ENCODE measurements around the gene MRPL24. TPM values are rescaled to one million over a fixed set of nuclear protein-coding genes. Genes with fewer than 3 reads are reported as not detected.

Gene MRPL24
- total and polyA plus RNA-seq, 2 of the 13 experiments (the other 11 are each of a cell fraction or from before 2014, with no cell fraction given): 38.1 to 42.9 TPM

DNA sequence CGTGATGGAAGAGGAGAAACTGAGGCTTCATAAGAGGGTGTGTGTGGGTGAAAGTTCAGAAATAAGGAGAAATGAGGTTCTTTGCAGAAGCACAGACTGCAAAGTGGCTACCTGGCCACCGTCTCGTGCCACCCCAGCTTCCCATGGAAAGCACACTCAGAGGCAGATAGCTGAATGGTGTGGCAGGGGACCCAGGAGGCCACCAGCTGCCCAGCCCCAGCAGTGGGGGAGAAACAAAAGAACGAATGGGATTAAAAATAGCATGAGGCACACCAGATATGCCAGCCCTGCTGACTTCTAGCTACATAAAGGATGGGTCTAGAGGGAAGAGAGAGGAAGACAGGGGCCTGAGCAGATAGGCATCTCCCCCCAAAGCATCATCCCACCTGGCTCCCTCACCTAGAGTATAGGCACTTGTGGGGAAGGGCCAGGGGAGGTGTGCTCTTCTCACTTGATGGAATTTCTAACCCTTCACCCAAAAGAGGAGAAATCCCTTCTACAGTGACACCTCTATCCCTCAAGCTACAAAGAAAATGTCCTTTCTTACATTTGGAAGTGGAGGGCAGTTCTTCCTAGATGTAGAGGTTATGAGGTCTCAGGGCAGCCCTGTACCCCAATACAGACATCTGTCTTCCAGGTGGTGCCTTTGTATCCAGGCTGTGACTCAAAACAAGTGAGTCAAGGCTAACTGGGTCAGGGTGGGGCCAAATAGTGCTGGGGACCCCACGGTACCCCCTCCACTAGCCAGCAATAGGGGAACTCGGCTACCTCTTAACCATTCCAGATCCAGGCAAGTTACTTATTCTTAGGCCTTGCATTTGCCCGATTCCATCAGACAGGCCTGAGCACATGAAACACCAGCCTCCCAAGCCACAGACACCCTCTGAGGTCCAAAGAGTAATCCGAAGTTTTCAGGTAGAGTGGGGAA is 7.1 kb upstream of the MRPL24 start (continued):
- TF ChIP-seq, protein P1, sequence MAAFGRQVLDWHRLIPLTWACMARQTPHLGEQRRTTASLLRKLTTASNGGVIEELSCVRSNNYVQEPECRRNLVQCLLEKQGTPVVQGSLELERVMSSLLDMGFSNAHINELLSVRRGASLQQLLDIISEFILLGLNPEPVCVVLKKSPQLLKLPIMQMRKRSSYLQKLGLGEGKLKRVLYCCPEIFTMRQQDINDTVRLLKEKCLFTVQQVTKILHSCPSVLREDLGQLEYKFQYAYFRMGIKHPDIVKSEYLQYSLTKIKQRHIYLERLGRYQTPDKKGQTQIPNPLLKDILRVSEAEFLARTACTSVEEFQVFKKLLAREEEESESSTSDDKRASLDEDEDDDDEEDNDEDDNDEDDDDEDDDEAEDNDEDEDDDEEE (CRISPR knock-in tag; IDR thresholded peaks at IDR 0.05): no peak
- no peak for TF ChIP-seq HNRNPUL1 (IDR thresholded peaks at IDR 0.05; ENCODE audit: low read depth, low read length)
- peak; percentile 37; the same call in 1 of the 2 replicates for TF ChIP-seq AKAP8 (CRISPR knock-in tag; IDR thresholded peaks at IDR 0.05)
- TF ChIP-seq KLF15 (CRISPR knock-in tag; IDR thresholded peaks at IDR 0.05; ENCODE audit: borderline replicate concordance): no peak
- 0 out of 2 replicates have a peak, but pooled peaks have one; percentile 28 for TF ChIP-seq ARID2 (CRISPR knock-in tag; IDR thresholded peaks at IDR 0.05; ENCODE audit: borderline replicate concordance)
- TF ChIP-seq SAFB2 (CRISPR knock-in tag; IDR thresholded peaks at IDR 0.05; ENCODE audit: borderline replicate concordance, low read depth): 0 out of 2 replicates have a peak, but pooled peaks have one; percentile 26

DNA sequence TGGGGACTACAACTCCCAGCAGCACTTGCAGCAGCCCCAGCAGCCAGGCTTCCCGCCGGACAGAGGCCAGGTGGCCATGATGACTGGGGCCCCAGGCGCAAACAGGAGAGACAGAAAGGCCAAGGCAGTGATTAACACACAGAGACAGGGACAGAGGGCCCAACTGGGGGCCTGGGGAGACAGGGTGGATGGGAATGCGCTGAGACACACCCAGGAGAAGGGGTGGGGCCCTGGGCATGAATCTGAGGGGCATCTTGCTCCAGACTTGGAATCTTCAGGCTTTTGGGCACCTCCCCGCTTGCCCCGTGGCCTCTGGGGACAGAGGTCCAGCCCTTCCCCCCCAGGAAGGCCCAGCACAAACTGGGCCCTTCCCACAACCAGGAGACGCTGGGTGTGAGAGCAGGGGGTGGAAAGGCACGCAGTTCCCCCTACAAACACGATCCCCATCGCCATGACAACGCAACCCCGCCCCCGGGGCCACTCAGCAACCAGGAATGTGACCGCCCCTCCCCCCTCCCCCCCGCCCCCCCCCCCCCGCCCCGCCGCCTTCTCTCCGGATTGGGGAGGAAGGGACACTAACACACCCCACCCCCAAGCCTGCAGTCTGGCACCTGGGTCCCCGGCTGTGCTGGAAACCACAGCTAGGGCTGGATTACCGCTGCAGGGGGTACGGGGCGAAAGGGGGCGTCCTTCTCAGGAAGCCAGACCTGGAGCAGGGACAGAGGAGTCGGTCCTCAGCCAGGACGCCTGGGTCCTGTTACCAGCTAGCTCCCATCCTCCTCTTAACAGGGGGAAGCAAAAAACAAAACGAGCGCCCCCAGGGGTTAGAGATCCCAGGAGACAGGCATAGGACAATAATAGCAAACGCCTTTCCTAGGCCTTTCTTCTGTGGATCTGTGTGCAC is 6.1 kb upstream of the MRPL24 start:
- no TSS peak for BruUV-seq (replicated peaks)
- peak overlapping the region; percentile 100 for H3K4me2 ChIP-seq (ENCODE audit: low read depth, low read length)
- peak overlapping the region; percentile 100 for H3K9ac ChIP-seq (ENCODE audit: insufficient read depth, low read depth, low read length)
- no peaks in the 10 kb centered on the region; a peak in 1 of 5 replicates for H3K27me3 ChIP-seq (ENCODE audit: control insufficient read depth in 1 of 2, insufficient read depth in 2 of 2, low read length in 2 of 2)
- in situ Hi-C loops (cut with HindIII; ENCODE audit: extremely low pct_ligation_motif_present, low pct_unique_long_range_greater_than_20kb): no loop called here
- CTCF ChIA-PET (ENCODE audit: low intra/inter-chr PET ratio, low total read pairs): no interaction called here
- intact Hi-C loops (cut with micrococcal nuclease; ENCODE audit: unreplicated experiment): no loop called here
- H3K27ac ChIP-seq (ENCODE audit: extremely low read length, insufficient read depth, low read length): peak overlapping the region; percentile 100
- POLR2A ChIA-PET: interaction anchor here (0.9 to 3.3 kb wide), 7 partner anchors 18 to 290 kb away, joined by 3 to 27 read pairs (median 3); partner anchors contain the start of genes ISG20L2, METTL25B and PRCC
- peaks cover 13% of the 10 kb centered on the region for H4K20me1 ChIP-seq (ENCODE audit: insufficient read depth, low read length)
- H3K79me2 ChIP-seq (ENCODE audit: insufficient read depth, low read length): peaks cover 66% of the 10 kb centered on the region
- DNase-seq (ENCODE audit: low spot score) (peak; percentile 90), FAIRE-seq (peak; percentile 71), ATAC-seq (peak; percentile 72)
- 5% methylated on average over 8 of the region's 29 CpGs for WGBS (ENCODE audit: low lambda C conversion rate)
- peak overlapping the region; percentile 87 to 90 (median 88) for H3K4me3 ChIP-seq (replicated peaks in 1 of 3; ENCODE audit: insufficient read depth in 1 of 3, low read depth in 2 of 3, low read length in 3 of 3)
- peaks cover 10 to 35% of the 10 kb centered on the region in 2 experiments; a peak in 4 of 5 replicates for H3K36me3 ChIP-seq (replicated peaks in 1 of 2; ENCODE audit: control insufficient read depth in 1 of 2, insufficient read depth in 2 of 2, low read length in 2 of 2)
- no peak overlapping the region for H2AFZ ChIP-seq (ENCODE audit: low read length)
- H3K4me1 ChIP-seq (ENCODE audit: insufficient read depth, low read length): peaks cover 43% of the 10 kb centered on the region
- H3K9me3 ChIP-seq (ENCODE audit: low read length): no peaks in the 10 kb centered on the region
- TF ChIP-seq RARG (CRISPR knock-in tag; IDR thresholded peaks at IDR 0.05; ENCODE audit: low read depth): no peak
- no peak for TF ChIP-seq SNAPC2 (CRISPR knock-in tag; IDR thresholded peaks at IDR 0.05)
- no peak for TF ChIP-seq ZNF891 (CRISPR knock-in tag; IDR thresholded peaks at IDR 0.05)
- TF ChIP-seq, protein P2, sequence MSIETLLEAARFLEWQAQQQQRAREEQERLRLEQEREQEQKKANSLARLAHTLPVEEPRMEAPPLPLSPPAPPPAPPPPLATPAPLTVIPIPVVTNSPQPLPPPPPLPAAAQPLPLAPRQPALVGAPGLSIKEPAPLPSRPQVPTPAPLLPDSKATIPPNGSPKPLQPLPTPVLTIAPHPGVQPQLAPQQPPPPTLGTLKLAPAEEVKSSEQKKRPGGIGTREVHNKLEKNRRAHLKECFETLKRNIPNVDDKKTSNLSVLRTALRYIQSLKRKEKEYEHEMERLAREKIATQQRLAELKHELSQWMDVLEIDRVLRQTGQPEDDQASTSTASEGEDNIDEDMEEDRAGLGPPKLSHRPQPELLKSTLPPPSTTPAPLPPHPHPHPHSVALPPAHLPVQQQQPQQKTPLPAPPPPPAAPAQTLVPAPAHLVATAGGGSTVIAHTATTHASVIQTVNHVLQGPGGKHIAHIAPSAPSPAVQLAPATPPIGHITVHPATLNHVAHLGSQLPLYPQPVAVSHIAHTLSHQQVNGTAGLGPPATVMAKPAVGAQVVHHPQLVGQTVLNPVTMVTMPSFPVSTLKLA (IDR thresholded peaks at IDR 0.05): no peak
- TF ChIP-seq, protein P3, sequence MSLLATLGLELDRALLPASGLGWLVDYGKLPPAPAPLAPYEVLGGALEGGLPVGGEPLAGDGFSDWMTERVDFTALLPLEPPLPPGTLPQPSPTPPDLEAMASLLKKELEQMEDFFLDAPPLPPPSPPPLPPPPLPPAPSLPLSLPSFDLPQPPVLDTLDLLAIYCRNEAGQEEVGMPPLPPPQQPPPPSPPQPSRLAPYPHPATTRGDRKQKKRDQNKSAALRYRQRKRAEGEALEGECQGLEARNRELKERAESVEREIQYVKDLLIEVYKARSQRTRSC (CRISPR knock-in tag; IDR thresholded peaks at IDR 0.05; ENCODE audit: low read depth): 0 out of 2 replicates have a peak, but pooled peaks have one; percentile 25
- peak; percentile 98 for TF ChIP-seq THAP11 (CRISPR knock-in tag; IDR thresholded peaks at IDR 0.05)
- no peak for TF ChIP-seq ZNF30 (CRISPR knock-in tag; IDR thresholded peaks at IDR 0.05)
- no peak for TF ChIP-seq PAWR (CRISPR knock-in tag; IDR thresholded peaks at IDR 0.05; ENCODE audit: borderline replicate concordance)
- no peak for TF ChIP-seq ZNF619 (CRISPR knock-in tag; IDR thresholded peaks at IDR 0.05)
- no peak for TF ChIP-seq JARID2 (CRISPR knock-in tag; IDR thresholded peaks at IDR 0.05; ENCODE audit: insufficient replicate concordance)

Measured in HepG2 (cell line).